HepG2 (cell line): ENCODE data around the gene PIKFYVE. TPM values are rescaled to one million over a fixed set of nuclear protein-coding genes. Genes with fewer than 3 reads are reported as not detected.

Experiments
- CBX1 ChIP-seq: IDR thresholded peaks from one replicate; pipeline ENCODE4 v1.6.1; 2016; ENCODE audit warnings: antibody characterized with exemption, low read depth
- CBX2 ChIP-seq, 2 experiments: fragments of 200-600 bp in 1 of 2; sonication (generic); formaldehyde crosslinking in 1 of 2; IDR thresholded peaks; 2 replicates each; pipeline versions ENCODE4 v1.7.0 to v1.8.1; 2018 to 2022; ENCODE audit warnings: low read depth in 2 of 2, low read length in 1 of 2, mild to moderate bottlenecking in 1 of 2, missing genetic modification reagents in 1 of 2
- ETV5 ChIP-seq: IDR thresholded peaks from 2 replicates; pipeline ENCODE4 v1.6.1; 2018; ENCODE audit warnings: missing biosample characterization, missing genetic modification reagents, inconsistent platforms, borderline replicate concordance
- KAT2B ChIP-seq: fragments of 150-350 bp; IDR thresholded peaks from 2 replicates; pipeline ENCODE4 v1.6.1; 2014; ENCODE audit warnings: low read depth, low read length, borderline replicate concordance
- MAFG ChIP-seq: sonication (generic); formaldehyde crosslinking; IDR thresholded peaks from 2 replicates; pipeline ENCODE4 v1.5.1; 2020; ENCODE audit warnings: mild to moderate bottlenecking, missing genetic modification reagents
- MBNL3 ChIP-seq: fragments of 250-450 bp; sonication (Bioruptor Pico); conservative IDR thresholded peaks from 2 replicates; pipeline ENCODE4 v1.8.0; 2022; ENCODE audit warnings: mild to moderate bottlenecking, inconsistent platforms
- NCOR1 ChIP-seq: fragments of 200-600 bp; sonication (generic); IDR thresholded peaks from 2 replicates; pipeline ENCODE4 v1.7.0; 2017; ENCODE audit warnings: antibody characterized with exemption, low read length, borderline replicate concordance
- REL ChIP-seq: sonication (generic); formaldehyde crosslinking; conservative IDR thresholded peaks from 2 replicates; pipeline ENCODE4 v1.8.0; 2022; ENCODE audit warnings: mild to moderate bottlenecking, missing genetic modification reagents, moderate library complexity
- TBX3 ChIP-seq: fragments of 450-650 bp; IDR thresholded peaks from 2 replicates; pipeline ENCODE4 v1.6.1; 2017; ENCODE audit warnings: antibody characterized with exemption, mild to moderate bottlenecking, inconsistent platforms, borderline replicate concordance
- THYN1 ChIP-seq: sonication (generic); formaldehyde crosslinking; IDR thresholded peaks from 2 replicates; pipeline ENCODE4 v1.8.1; 2023; ENCODE audit warnings: low read depth, mild to moderate bottlenecking, moderate library complexity, missing genetic modification reagents, borderline replicate concordance
- U2AF2 ChIP-seq: fragments of 200-400 bp; formaldehyde crosslinking; IDR thresholded peaks from 2 replicates; pipeline ENCODE4 v1.6.1; 2017; ENCODE audit warnings: low read depth, mild to moderate bottlenecking, low read length
- ZC3H13 ChIP-seq: sonication (generic); formaldehyde crosslinking; IDR thresholded peaks from 2 replicates; pipeline ENCODE4 v1.8.1; 2023; ENCODE audit warnings: mild to moderate bottlenecking, missing genetic modification reagents, moderate library complexity
- ZNF256 ChIP-seq: sonication (generic); formaldehyde crosslinking; conservative IDR thresholded peaks from 2 replicates; pipeline ENCODE4 v1.4.0; 2020; ENCODE audit warnings: missing genetic modification reagents
- ZNF431 ChIP-seq: sonication (generic); formaldehyde crosslinking; IDR thresholded peaks from 2 replicates; pipeline ENCODE4 v1.9.0; 2022; ENCODE audit warnings: missing genetic modification reagents, low read depth, mild to moderate bottlenecking, borderline replicate concordance
- ZNF510 ChIP-seq: sonication (generic); formaldehyde crosslinking; IDR thresholded peaks from 2 replicates; pipeline ENCODE4 v1.4.0; 2020; ENCODE audit warnings: low read depth, mild to moderate bottlenecking, missing genetic modification reagents
- ZNF546 ChIP-seq: sonication (generic); formaldehyde crosslinking; conservative IDR thresholded peaks from 2 replicates; pipeline ENCODE4 v1.8.1; 2023; ENCODE audit warnings: mild to moderate bottlenecking, missing genetic modification reagents
- ZNF556 ChIP-seq: sonication (generic); formaldehyde crosslinking; IDR thresholded peaks from 2 replicates; pipeline ENCODE4 v1.4.0; 2020; ENCODE audit warnings: mild to moderate bottlenecking, missing genetic modification reagents, borderline replicate concordance
- ZSCAN25 ChIP-seq: sonication (generic); formaldehyde crosslinking; IDR thresholded peaks from 2 replicates; pipeline ENCODE4 v1.8.0; 2022; ENCODE audit warnings: mild to moderate bottlenecking, missing genetic modification reagents
- polyA plus RNA-seq, 8 experiments: library from polyadenylated mRNA; depleted of rRNA in 3 of 8; stranded (reverse) in 7 of 8; unstranded in 1 of 8; fragments of >200 nt; fragmentation: Illumina TruSeq in 4 of 8; extraction: Trizol in 4 of 8; gene quantifications; 2 replicates each; pipeline versions ENCODE4 v1.2.1 to v1.2.3, GENCODE V29; 2011 to 2016; ENCODE audit warnings: low read depth in 4 of 8, missing spikeins in 1 of 8, mixed read lengths in 1 of 8; ENCODE audit not compliant: insufficient read depth in 1 of 8
- total RNA-seq, 5 experiments: library from RNA; depleted of rRNA; stranded (reverse); fragments of >200 nt; fragmentation: Illumina TruSeq; extraction: Trizol; gene quantifications; 2 replicates each; pipeline ENCODE4 v1.2.3, GENCODE V29; 2016; ENCODE audit warnings: low read depth in 1 of 5
- TF ChIP-seq, protein P1 (sequence below): sonication (generic); IDR thresholded peaks from 2 replicates; pipeline ENCODE4 v1.6.1; 2016; ENCODE audit warnings: low read depth, borderline replicate concordance
- TF ChIP-seq, protein P2 (sequence below): sonication (generic); formaldehyde crosslinking; IDR thresholded peaks from 2 replicates; pipeline ENCODE4 v1.4.0; 2020; ENCODE audit warnings: missing genetic modification reagents

PIKFYVE gene
- total and polyA plus RNA-seq, 2 of the 13 experiments (the other 11 are each of a cell fraction or from before 2014, with no cell fraction given): 20.2 to 21.7 TPM

DNA sequence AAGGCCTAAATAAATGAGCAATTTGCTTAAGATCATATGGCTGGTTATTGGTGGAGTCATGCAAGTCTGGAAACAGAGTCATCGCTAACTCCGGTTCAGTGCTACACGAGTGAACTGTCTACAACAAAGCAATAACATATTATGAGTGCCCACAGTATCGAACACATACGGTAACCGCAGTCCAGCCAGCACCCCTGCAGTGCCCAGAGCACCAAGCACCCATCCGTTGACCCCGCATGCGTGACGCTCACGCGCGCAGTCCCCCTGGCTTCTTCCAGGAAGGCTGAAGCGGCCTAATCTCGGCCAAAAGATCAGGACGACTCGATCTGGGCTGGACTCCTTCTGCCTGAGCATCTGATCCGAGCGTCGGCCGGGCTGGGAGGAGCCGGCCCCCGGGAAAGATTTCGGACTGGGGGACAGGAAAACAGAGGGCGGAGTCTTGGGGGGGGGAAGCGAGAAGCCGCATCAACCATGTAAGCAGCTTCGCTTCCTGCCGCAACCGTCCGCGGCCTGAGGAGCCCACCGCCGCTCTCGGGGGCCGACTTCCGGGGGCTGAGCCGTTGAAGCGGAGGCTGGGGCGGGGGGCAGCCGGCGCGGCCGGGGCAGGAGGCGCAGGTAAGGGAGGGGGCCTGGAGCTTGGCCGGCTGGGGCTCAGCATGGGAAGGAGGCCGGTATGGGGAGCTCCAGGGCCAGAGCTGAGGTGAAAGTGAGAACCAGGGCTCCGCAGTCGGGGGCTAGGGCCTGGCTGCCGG lies at the start of gene PIKFYVE (continued):
- TF ChIP-seq, protein P1, sequence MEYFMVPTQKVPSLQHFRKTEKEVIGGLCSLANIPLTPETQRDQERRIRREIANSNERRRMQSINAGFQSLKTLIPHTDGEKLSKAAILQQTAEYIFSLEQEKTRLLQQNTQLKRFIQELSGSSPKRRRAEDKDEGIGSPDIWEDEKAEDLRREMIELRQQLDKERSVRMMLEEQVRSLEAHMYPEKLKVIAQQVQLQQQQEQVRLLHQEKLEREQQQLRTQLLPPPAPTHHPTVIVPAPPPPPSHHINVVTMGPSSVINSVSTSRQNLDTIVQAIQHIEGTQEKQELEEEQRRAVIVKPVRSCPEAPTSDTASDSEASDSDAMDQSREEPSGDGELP: peak; percentile 100
- peak; percentile 100 for TF ChIP-seq ZSCAN25
- TF ChIP-seq, protein P2, sequence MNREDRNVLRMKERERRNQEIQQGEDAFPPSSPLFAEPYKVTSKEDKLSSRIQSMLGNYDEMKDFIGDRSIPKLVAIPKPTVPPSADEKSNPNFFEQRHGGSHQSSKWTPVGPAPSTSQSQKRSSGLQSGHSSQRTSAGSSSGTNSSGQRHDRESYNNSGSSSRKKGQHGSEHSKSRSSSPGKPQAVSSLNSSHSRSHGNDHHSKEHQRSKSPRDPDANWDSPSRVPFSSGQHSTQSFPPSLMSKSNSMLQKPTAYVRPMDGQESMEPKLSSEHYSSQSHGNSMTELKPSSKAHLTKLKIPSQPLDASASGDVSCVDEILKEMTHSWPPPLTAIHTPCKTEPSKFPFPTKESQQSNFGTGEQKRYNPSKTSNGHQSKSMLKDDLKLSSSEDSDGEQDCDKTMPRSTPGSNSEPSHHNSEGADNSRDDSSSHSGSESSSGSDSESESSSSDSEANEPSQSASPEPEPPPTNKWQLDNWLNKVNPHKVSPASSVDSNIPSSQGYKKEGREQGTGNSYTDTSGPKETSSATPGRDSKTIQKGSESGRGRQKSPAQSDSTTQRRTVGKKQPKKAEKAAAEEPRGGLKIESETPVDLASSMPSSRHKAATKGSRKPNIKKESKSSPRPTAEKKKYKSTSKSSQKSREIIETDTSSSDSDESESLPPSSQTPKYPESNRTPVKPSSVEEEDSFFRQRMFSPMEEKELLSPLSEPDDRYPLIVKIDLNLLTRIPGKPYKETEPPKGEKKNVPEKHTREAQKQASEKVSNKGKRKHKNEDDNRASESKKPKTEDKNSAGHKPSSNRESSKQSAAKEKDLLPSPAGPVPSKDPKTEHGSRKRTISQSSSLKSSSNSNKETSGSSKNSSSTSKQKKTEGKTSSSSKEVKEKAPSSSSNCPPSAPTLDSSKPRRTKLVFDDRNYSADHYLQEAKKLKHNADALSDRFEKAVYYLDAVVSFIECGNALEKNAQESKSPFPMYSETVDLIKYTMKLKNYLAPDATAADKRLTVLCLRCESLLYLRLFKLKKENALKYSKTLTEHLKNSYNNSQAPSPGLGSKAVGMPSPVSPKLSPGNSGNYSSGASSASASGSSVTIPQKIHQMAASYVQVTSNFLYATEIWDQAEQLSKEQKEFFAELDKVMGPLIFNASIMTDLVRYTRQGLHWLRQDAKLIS: no peak; the same call in 1 of the 2 replicates
- TF ChIP-seq ZC3H13 (CRISPR knock-in tag): peak; percentile 44; the same call in 1 of the 2 replicates
- peak; percentile 64; the same call in 1 of the 2 replicates for TF ChIP-seq TBX3
- no peak; the same call in 1 of the 2 replicates for TF ChIP-seq NCOR1
- no peak for TF ChIP-seq MAFG
- peak; percentile 94 for TF ChIP-seq REL (CRISPR knock-in tag)
- peak; percentile 93 for TF ChIP-seq ETV5 (CRISPR knock-in tag)
- TF ChIP-seq KAT2B: no peak
- TF ChIP-seq ZNF546 (CRISPR knock-in tag): 0 out of 2 replicates have a peak, but pooled peaks have one; percentile 22
- TF ChIP-seq MBNL3 (CRISPR knock-in tag): no peak
- TF ChIP-seq ZNF556: peak; percentile 100
- 0 out of 2 replicates have a peak, but pooled peaks have one; percentile 55 for TF ChIP-seq THYN1 (CRISPR knock-in tag)
- TF ChIP-seq ZNF256: 0 out of 2 replicates have a peak, but pooled peaks have one; percentile 17
- TF ChIP-seq ZNF431: peak; percentile 92
- no peak for TF ChIP-seq CBX2 (IDR thresholded peaks at IDR 0.05; ENCODE audit: low read depth, low read length)
- no peak; the same call in 1 of the 2 replicates for TF ChIP-seq CBX2 (CRISPR knock-in tag; IDR thresholded peaks at IDR 0.05; ENCODE audit: low read depth)
- peak; percentile 66 for TF ChIP-seq CBX1
- no peak for TF ChIP-seq U2AF2
- 0 out of 2 replicates have a peak, but pooled peaks have one; percentile 66 for TF ChIP-seq ZNF510 (CRISPR knock-in tag)
